RWPE2 (cell line): ENCODE measurements around the gene RHOBTB3.

ENCODE experiments used
- ATAC-seq: fragments of 200-7000 bp; cut with Tn5 transposase; 3 replicates; pipeline ENCODE4 v1.9.1; 2021; ENCODE audit warnings: low read depth
- DNase-seq: peaks from one replicate; pipeline ENCODE4 v3.0.0-alpha.2; 2020; ENCODE audit warnings: low spot score
- H3K27ac ChIP-seq: fragments of 450-650 bp; 2 replicates; pipeline ENCODE4 v1.5.1; 2017; ENCODE audit warnings: mild to moderate bottlenecking; ENCODE audit not compliant: poor library complexity, severe bottlenecking
- H3K27me3 ChIP-seq: fragments of 250-450 bp; sonication (Bioruptor Pico); 2 replicates; pipeline ENCODE4 v1.5.1; 2021; ENCODE audit warnings: mild to moderate bottlenecking, moderate library complexity; ENCODE audit not compliant: insufficient read depth, poor library complexity, severe bottlenecking
- H3K36me3 ChIP-seq: fragments of 250-450 bp; sonication (Bioruptor Pico); 2 replicates; pipeline ENCODE4 v1.5.1; 2020; ENCODE audit warnings: low read depth, mild to moderate bottlenecking, moderate library complexity
- H3K4me1 ChIP-seq: fragments of 250-450 bp; sonication (Bioruptor Pico); 2 replicates; pipeline ENCODE4 v1.5.1; 2021; ENCODE audit warnings: mild to moderate bottlenecking, moderate library complexity; ENCODE audit not compliant: insufficient read depth, poor library complexity, severe bottlenecking
- H3K4me3 ChIP-seq: fragments of 250-450 bp; sonication (Bioruptor Pico); 2 replicates; pipeline ENCODE4 v1.5.1; 2021; ENCODE audit warnings: mild to moderate bottlenecking, moderate library complexity; ENCODE audit not compliant: severe bottlenecking
- H3K9me3 ChIP-seq: fragments of 250-450 bp; sonication (Bioruptor Pico); 2 replicates; pipeline ENCODE4 v1.5.1; 2021; ENCODE audit warnings: mild to moderate bottlenecking, moderate library complexity; ENCODE audit not compliant: severe bottlenecking
- TF ChIP-seq, protein P1 (sequence below): fragments of 450-650 bp; IDR thresholded peaks from one replicate; pipeline ENCODE4 v1.5.1; 2017; ENCODE audit warnings: mild to moderate bottlenecking, moderate library complexity; ENCODE audit not compliant: poor library complexity, severe bottlenecking

The RHOBTB3 gene

DNA sequence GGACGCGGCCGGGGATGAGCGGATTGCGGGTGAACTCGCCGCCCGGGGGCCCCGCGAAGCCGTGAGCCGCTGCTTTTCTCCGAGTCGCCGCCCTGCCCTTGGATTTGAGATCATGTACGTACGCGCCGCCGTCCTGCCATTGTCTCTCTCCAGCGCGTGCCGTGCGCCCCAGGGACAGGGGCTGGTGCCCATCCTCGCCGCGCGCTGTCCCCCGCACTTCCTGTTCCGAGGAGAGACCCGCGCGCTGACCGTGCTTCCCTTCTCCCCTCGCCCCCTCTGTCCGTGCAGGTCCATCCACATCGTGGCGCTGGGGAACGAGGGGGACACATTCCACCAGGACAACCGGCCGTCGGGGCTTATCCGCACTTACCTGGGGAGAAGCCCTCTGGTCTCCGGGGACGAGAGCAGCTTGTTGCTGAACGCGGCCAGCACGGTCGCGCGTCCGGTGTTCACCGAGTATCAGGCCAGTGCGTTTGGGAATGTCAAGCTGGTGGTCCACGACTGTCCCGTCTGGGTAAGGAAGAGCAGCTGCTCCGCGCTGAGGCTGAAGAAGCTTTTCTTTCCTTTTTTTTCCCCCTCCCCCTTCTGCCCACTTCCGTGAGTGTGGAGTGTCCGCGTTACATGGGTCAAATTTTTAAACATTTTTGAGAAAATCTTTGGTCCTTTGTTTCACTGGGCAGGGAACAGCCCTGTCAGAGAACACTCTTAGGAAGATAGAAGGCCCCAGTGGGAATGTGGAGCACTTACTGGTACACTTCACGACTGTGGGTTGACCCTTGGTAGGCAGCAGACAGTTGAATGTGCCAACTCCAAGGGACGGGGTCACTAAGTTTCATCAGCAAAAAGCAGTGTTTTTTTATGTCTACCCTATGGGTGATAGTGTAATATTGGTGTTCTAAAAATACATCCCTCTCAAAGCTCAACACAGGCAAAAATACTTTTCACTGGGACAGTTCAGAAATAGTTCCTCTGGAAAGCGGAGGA is 727 bp downstream of the RHOBTB3 start:
- ATAC-seq: peak; percentile 47
- H3K4me3 ChIP-seq: peak overlapping the region; percentile 73

DNA sequence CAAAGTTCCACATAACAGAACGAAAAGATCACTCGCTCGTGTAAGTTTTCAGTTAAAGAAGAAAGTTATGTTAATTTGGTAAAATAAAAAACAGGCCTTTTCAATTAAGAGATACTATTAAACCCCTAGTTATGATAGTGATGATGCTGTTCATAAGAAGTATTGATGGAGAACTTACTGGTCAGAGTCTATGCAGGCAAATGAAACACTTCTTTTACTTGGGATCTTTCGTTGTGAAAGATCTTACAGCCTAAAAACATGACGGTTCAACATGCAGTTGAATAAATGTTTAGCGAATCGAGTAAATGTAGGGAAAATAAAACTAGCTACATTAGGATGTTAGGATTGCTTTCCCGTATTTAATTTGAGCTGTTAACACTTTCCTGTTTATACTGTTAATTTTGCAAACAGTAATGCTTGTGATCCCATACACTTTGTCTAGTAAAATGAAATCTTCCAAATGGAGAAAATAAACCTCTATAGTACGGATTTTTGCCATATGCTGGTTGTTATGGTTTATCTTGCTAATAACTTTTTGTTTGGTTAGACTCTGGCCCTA is 2.0 kb downstream of the RHOBTB3 start:
- Histone ChIP-seq H3K9me3 (no peaks in the 10 kb centered on the region), H3K4me3 (no peak overlapping the region), H3K4me1 (peaks cover 14% of the 10 kb centered on the region), H3K27ac (no peak overlapping the region), H3K27me3 (no peaks in the 10 kb centered on the region), H3K36me3 (no peaks in the 10 kb centered on the region)
- TF ChIP-seq, protein P1, sequence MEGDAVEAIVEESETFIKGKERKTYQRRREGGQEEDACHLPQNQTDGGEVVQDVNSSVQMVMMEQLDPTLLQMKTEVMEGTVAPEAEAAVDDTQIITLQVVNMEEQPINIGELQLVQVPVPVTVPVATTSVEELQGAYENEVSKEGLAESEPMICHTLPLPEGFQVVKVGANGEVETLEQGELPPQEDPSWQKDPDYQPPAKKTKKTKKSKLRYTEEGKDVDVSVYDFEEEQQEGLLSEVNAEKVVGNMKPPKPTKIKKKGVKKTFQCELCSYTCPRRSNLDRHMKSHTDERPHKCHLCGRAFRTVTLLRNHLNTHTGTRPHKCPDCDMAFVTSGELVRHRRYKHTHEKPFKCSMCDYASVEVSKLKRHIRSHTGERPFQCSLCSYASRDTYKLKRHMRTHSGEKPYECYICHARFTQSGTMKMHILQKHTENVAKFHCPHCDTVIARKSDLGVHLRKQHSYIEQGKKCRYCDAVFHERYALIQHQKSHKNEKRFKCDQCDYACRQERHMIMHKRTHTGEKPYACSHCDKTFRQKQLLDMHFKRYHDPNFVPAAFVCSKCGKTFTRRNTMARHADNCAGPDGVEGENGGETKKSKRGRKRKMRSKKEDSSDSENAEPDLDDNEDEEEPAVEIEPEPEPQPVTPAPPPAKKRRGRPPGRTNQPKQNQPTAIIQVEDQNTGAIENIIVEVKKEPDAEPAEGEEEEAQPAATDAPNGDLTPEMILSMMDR: no peak
- no peak for ATAC-seq
- DNase-seq: no peak

More for the DNA sequence above, 727 bp downstream of the RHOBTB3 start:
- peaks cover 15% of the 10 kb centered on the region for H3K4me1 ChIP-seq
- TF ChIP-seq, protein P1: peak; percentile 2
- no peaks in the 10 kb centered on the region for H3K9me3 ChIP-seq
- H3K27me3 ChIP-seq: no peaks in the 10 kb centered on the region
- peak overlapping the region; percentile 20 for H3K27ac ChIP-seq
- no peaks in the 10 kb centered on the region for H3K36me3 ChIP-seq
- peak; percentile 70 for DNase-seq

DNA sequence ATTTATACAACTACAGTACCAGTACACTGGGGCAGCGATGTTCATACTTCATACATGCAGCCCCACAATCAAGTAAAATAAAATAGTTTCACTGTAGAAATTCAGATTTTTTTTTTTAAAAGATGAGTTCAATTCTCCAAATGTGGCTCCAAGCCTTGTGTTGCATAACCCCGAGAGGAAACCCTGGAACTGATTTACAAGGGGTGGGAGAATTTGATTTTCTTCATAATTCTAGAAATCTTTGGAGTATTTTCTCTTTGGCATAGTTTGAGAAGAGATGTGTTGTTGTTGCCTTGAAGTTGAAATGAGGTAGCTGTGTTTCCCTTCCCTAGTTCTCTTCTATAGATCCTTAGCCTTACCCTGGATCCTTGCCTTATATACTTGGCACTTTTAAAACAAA is 3.1 kb downstream of the RHOBTB3 start:
- H3K36me3 ChIP-seq: no peaks in the 10 kb centered on the region
- ATAC-seq (no peak), DNase-seq (no peak)
- no peaks in the 10 kb centered on the region for H3K9me3 ChIP-seq
- TF ChIP-seq, protein P1: no peak
- H3K4me1 ChIP-seq: peaks cover 7% of the 10 kb centered on the region
- no peak overlapping the region for H3K27ac ChIP-seq
- H3K27me3 ChIP-seq: no peaks in the 10 kb centered on the region
- H3K4me3 ChIP-seq: no peak overlapping the region

DNA sequence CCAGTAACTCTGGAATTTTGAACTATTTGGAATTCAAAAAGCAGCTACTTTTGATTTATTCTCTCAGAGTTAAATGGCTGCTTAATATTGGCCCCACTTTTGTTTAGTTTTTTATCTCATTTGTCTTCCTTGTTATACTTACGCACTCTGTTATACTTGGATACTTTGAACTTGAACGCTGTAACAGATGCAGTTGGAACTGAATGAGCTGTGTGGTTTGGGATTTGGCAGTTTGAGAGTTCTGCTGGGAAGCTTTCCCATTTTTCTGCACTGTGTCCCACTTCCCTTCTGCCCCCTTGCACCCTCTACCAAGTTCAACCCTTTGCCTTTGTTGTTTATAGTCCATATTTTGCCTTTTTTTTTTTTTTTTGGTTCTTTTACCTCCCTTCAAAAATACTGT is 3.8 kb downstream of the RHOBTB3 start:
- TF ChIP-seq, protein P1: no peak
- Histone ChIP-seq H3K27ac (no peak overlapping the region), H3K27me3 (no peaks in the 10 kb centered on the region), H3K4me3 (no peak overlapping the region), H3K9me3 (no peaks in the 10 kb centered on the region), H3K36me3 (no peaks in the 10 kb centered on the region), H3K4me1 (peaks cover 6% of the 10 kb centered on the region)
- no peak for ATAC-seq
- DNase-seq: no peak
